NCI-H146 treated with DMSO at 0.1 percent for 48 hours (cell line): ENCODE results near the gene MPG.
A peak's percentile ranks its signal among the peaks of the same experiment; 100 is the strongest.
"Not testable (repeated sequence)": the region's sequence is repeated elsewhere in the genome, so short reads cannot be mapped to it uniquely, and the experiment has no call there.

Experiments
- DNase-seq: peaks from one replicate; lab custom pipeline; 2025; ENCODE audit not compliant: unreplicated experiment; lab: John Stamatoyannopoulos, UW

Gene MPG, protein sequence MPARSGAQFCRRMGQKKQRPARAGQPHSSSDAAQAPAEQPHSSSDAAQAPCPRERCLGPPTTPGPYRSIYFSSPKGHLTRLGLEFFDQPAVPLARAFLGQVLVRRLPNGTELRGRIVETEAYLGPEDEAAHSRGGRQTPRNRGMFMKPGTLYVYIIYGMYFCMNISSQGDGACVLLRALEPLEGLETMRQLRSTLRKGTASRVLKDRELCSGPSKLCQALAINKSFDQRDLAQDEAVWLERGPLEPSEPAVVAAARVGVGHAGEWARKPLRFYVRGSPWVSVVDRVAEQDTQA

DNA sequence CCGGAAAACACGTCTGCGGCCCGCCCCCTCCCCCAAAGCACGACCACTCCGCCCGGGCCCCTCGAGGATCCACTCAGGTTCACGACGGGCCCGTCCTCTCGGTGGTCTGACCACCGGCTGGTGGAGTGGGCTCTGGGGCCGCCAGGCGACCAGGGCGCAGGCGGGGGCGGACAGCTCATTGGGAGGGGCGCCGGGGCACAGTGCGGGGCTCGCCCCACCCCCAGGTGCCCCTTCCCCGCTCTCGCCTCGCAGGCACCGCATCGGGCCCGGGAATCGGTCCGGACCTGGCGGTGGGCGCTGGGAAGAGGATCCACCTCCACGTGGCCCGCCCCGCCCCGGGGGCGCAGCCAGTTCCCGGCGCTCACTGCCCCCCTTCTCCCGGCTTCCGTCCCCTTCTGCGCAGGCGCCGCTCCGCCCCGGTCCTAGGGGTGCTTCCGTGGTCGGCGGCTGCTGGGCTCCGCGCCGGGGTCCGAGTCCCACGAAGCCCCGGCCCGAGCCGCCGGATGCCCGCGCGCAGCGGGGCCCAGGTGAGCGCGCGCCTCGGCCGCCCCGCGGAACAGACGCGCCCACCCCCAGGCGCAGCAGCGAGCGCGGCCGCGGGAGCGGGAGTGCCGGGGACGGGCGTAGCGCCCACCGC is at the start of gene MPG:
Gene MPG (plus strand): TSS at position 419 of the 637 bp plus-strand sequence. CDS start 85 bp downstream, at position 504.
- DNase-seq: peak; percentile 74

- not testable (repeated sequence) for DNase-seq
Measured at GRCh38 chr16:30627-31026, 47.4 kb upstream of the MPG start.

GRCh38 chr16:33154-33876 is 44.7 kb upstream of the MPG start:
- DNase-seq: not testable (repeated sequence)

- DNase-seq: no peak
Measured at GRCh38 chr16:33877-34647, 44.0 kb upstream of the MPG start.

- no peak for DNase-seq
Measured at GRCh38 chr16:34648-34987, 43.4 kb upstream of the MPG start.

GRCh38 chr16:35011-35677 is 42.9 kb upstream of the MPG start:
- no peak for DNase-seq

DNA sequence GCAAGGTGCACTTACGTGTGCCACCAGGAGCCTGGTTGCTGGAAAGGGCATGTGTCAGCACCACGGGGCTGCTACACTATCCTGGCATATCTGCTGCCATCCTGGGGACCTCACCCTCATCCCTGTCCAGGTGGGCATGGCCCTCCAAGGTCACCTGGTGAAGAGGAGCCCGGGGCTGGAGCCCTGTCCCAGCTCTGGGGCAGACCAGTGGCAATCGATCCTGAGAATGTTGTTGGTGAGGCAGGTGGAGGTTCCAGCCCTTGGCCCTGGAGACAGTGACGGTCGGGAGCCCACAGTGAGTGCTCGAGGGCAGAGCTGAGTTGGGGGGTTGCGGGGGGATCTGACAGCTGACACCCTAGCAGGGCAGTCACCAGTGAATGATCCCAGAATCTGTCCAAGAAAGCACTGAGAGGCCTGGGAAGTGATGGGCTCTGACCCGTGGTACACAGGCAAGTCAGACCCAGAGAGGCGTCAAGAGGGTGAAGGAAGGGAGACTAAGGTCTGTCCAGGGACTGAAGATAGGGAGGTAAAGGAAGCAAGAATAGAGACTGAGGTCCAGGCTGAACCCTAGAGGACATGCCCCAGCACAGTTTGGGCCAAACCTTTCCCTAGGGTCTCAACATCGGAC is 42.2 kb upstream of the MPG start:
- no peak for DNase-seq

- no peak for DNase-seq
Measured at GRCh38 chr16:36336-36984, 41.6 kb upstream of the MPG start.

DNA sequence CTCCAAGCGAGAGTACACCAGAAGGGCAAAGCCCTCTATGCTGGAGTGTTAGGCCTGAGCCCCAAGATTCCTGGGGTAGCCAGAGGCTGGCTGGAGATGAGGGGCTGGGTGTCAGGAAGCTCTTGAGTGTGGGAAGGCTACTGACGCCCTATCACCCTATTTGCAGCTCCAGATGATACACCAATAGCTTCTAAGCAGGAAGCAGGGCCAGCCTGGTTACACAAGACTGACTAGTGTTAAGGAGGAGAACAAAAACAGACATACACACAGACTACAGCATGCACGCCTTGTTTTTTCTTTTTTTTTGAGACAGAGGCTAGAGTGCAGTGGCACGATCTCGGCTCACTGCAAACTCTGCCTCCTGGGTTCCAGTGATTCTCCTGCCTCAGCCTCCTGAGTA is 40.5 kb upstream of the MPG start:
- no peak for DNase-seq

DNA sequence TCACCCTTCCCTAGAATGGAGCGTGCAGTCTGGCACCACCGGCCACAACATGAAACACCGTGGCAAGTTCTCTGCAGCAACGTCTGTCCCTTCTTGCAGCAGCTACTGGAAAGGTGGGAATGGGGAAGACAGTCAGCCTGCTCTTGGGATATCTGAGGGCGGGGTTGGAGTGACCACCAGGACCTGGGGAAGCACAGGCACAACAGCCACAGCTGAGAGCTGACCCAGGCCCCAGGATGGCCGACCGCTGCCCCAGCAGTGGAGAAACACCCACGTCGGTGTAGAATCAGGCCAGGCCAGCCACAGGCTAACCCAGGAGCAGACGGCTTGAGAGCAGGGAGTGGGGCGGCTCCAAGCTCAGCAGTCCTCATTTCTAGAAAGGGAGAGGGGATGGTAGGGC is 39.8 kb upstream of the MPG start:
- not testable (repeated sequence) for DNase-seq

DNA sequence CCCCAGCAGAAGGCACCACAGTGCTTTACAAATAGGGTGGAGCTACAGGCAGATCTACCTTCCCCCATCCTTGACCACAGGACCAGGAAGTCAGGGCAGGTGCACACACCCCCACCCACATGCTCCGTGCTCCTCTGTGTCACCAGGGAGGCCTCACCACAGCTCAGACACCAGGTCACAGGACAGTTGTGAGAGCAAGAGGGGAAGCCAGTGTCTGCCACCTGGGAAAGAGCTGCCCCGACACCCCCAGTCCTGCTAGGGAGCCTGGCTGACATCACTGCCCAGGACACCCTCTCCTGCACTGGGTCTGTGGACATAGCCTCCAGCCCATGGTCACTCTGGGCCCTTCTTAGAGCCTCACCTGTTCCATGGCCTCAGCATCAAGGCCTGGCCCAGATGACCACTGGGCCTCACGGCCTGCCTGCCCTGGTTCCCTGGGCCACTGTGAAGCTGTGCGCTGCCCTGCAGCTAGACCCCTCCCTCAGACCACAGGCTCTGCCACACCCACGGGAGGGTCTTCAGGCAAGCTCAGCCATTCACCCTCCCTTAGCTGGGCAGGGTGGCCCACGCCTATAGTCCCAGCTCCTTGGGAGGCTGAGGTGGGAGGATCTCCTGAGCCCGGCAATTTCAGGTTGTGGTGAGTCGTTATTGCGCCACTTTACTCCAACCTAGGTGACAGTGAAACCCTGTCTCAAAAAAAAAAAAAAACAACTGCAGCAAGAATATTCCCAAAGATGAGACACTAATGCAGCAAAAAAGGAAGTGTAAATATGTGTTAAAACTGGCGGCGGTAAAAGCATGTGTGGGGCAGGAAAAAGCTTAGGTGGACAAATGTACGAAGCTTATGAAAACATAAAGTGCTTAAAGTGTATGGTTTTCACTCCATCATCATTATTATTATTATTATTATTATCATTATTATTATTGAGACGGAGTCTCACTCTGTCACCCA is 38.8 kb upstream of the MPG start:
- DNase-seq: no peak

GRCh38 chr16:41439-42068 is 36.5 kb upstream of the MPG start:
- no peak for DNase-seq

- DNase-seq: no peak
Measured at GRCh38 chr16:42069-42457, 36.0 kb upstream of the MPG start.

GRCh38 chr16:42691-43090 is 35.3 kb upstream of the MPG start:
- no peak for DNase-seq

DNA sequence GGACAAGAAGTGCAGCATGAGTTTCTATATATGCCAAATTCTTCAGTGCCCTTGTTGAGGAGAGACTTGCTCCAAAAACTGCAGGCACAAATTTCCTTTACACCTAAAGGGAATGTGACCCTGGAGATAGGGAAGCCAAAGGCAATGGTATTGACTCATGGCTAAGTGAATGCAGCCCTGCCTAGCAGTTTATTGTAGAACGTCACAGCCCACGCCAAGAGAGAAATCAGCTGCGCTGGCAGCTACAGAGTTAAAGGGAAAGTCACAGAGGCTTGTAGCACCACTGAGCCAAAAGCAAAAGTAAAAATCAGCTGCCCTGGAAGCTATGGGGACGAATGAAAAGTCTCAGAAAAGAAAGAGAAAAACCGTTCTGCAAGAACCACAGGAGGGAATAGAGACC is 34.7 kb upstream of the MPG start:
- DNase-seq: no peak

DNA sequence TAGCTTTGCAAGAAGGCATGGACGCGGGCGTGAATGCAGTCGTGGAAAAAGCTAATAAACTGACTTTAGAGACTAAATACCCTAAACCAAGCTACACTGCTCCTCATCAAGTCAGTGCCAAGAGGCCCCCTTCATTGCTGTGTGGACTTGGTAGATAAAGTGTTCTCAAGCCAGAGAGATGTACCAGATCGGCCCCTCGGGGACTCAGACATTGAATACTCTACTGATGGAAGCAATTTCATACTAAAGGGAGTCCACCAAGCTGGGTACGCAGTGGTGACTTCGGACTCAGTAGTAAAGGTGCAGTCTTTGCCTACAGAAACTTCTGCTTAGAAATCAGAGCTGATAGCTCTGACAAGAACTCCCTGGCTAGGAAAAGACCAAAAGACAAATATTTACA is 33.4 kb upstream of the MPG start:
- DNase-seq: no peak

GRCh38 chr16:45454-45853 is 32.6 kb upstream of the MPG start:
- DNase-seq: no peak

GRCh38 chr16:46510-46909 is 31.5 kb upstream of the MPG start:
- not testable (repeated sequence) for DNase-seq
